ENCODE measurements around the gene LSS. TPM values are rescaled to one million over a fixed set of nuclear protein-coding genes. Genes with fewer than 3 reads are reported as not detected.

LSS gene
- total RNA-seq, 1 experiment from 2014 or later: 121 TPM

DNA sequence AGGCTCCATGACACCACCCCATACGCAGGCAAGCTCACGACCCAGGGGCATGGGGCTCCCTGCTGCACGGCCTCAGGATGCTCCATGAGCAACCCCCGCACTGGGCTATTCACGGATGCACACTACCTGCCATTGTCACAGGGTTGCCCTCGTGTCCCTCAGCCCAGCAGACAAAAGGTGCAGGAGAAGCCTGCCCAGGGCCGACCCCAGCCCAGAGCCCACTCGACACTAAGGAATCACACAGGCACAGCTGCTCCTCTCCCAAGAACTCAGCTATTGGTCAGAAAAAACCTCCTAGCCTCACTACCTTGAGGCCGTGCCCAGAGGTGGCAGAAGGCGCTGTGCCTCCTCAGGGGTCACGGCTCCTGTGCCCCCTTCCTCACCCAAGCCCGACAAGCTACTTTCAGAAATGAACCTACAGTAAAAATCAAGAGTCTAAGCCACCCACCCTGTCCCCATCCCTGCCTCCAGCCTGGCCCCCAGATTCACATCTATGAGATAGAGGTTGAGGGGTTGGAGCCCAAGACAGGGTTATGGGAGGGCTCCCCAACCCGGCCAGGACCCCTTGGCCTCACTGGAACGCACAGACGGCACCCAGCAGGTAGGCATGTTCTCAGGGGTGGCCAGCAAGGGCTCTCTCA is 38.0 kb downstream of the LSS start:
- H3K27me3 ChIP-seq (replicated peaks; ENCODE audit: control insufficient read depth, insufficient read depth, low read length): no peaks in the 10 kb centered on the region
- no peaks in the 10 kb centered on the region for H3K9me3 Mint-ChIP-seq (ENCODE audit: unreplicated experiment)
- TF ChIP-seq, protein P1, sequence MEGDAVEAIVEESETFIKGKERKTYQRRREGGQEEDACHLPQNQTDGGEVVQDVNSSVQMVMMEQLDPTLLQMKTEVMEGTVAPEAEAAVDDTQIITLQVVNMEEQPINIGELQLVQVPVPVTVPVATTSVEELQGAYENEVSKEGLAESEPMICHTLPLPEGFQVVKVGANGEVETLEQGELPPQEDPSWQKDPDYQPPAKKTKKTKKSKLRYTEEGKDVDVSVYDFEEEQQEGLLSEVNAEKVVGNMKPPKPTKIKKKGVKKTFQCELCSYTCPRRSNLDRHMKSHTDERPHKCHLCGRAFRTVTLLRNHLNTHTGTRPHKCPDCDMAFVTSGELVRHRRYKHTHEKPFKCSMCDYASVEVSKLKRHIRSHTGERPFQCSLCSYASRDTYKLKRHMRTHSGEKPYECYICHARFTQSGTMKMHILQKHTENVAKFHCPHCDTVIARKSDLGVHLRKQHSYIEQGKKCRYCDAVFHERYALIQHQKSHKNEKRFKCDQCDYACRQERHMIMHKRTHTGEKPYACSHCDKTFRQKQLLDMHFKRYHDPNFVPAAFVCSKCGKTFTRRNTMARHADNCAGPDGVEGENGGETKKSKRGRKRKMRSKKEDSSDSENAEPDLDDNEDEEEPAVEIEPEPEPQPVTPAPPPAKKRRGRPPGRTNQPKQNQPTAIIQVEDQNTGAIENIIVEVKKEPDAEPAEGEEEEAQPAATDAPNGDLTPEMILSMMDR (IDR thresholded peaks at IDR 0.05; ENCODE audit: insufficient read depth in 1 of 2, low read depth in 1 of 2, low read length in 1 of 2, severe bottlenecking in 1 of 2, unreplicated experiment in 1 of 2): no peak
- H3K4me1 ChIP-seq: peaks cover 11% of the 10 kb centered on the region
- POLR2A ChIA-PET: no interaction called here
- DNase-seq: no peak
- H3K27ac Mint-ChIP-seq (ENCODE audit: unreplicated experiment): no peak overlapping the region
- CTCF ChIA-PET: interaction anchor here (0.8 kb wide), 1 partner anchor 47 kb away, joined by 3 read pairs; no protein-coding TSS in a partner anchor
- H3K4me3 ChIP-seq (ENCODE audit: low read depth, low read length): no peak overlapping the region
- H3K36me3 Mint-ChIP-seq (ENCODE audit: insufficient read depth, unreplicated experiment): peaks cover 55% of the 10 kb centered on the region
- H3K9me3 ChIP-seq: no peaks in the 10 kb centered on the region
- no peaks in the 10 kb centered on the region for H3K27me3 Mint-ChIP-seq (ENCODE audit: insufficient read depth, unreplicated experiment)
- H3K4me3 Mint-ChIP-seq (ENCODE audit: unreplicated experiment): no peak overlapping the region
- H3K4me1 Mint-ChIP-seq (ENCODE audit: low read depth, unreplicated experiment): peaks cover 21% of the 10 kb centered on the region
- H3K36me3 ChIP-seq (ENCODE audit: control insufficient read depth, insufficient read depth, low read length): peaks cover 7% of the 10 kb centered on the region
- TSS peak; percentile 58 for BruUV-seq (replicated peaks)
- intact Hi-C loops (cut with micrococcal nuclease; ENCODE audit: unreplicated experiment): no loop called here

- H3K27ac Mint-ChIP-seq (ENCODE audit: unreplicated experiment): no peak overlapping the region
- no peak for DNase-seq
- CTCF ChIA-PET: interaction anchor here (0.8 kb wide), 1 partner anchor 47 kb away, joined by 3 read pairs; no protein-coding TSS in a partner anchor
- intact Hi-C loops (cut with micrococcal nuclease; ENCODE audit: unreplicated experiment): no loop called here
- Histone ChIP-seq H3K36me3 (ENCODE audit: control insufficient read depth, insufficient read depth, low read length) (peaks cover 7% of the 10 kb centered on the region), H3K4me1 (peaks cover 11% of the 10 kb centered on the region), H3K9me3 (no peaks in the 10 kb centered on the region), H3K27me3 (replicated peaks; ENCODE audit: control insufficient read depth, insufficient read depth, low read length) (no peaks in the 10 kb centered on the region), H3K4me3 (ENCODE audit: low read depth, low read length) (no peak overlapping the region)
- H3K9me3 Mint-ChIP-seq (ENCODE audit: unreplicated experiment): no peaks in the 10 kb centered on the region
- H3K36me3 Mint-ChIP-seq (ENCODE audit: insufficient read depth, unreplicated experiment): peaks cover 55% of the 10 kb centered on the region
- POLR2A ChIA-PET: no interaction called here
- H3K4me3 Mint-ChIP-seq (ENCODE audit: unreplicated experiment): no peak overlapping the region
- peaks cover 21% of the 10 kb centered on the region for H3K4me1 Mint-ChIP-seq (ENCODE audit: low read depth, unreplicated experiment)
- H3K27me3 Mint-ChIP-seq (ENCODE audit: insufficient read depth, unreplicated experiment): no peaks in the 10 kb centered on the region
- BruUV-seq (replicated peaks): no TSS peak
- TF ChIP-seq, protein P1 (IDR thresholded peaks at IDR 0.05; ENCODE audit: insufficient read depth in 1 of 2, low read depth in 1 of 2, low read length in 1 of 2, severe bottlenecking in 1 of 2, unreplicated experiment in 1 of 2): no peak
These were observed 38.5 kb downstream of the LSS start for GRCh38 chr21:46189959-46190490.

DNA sequence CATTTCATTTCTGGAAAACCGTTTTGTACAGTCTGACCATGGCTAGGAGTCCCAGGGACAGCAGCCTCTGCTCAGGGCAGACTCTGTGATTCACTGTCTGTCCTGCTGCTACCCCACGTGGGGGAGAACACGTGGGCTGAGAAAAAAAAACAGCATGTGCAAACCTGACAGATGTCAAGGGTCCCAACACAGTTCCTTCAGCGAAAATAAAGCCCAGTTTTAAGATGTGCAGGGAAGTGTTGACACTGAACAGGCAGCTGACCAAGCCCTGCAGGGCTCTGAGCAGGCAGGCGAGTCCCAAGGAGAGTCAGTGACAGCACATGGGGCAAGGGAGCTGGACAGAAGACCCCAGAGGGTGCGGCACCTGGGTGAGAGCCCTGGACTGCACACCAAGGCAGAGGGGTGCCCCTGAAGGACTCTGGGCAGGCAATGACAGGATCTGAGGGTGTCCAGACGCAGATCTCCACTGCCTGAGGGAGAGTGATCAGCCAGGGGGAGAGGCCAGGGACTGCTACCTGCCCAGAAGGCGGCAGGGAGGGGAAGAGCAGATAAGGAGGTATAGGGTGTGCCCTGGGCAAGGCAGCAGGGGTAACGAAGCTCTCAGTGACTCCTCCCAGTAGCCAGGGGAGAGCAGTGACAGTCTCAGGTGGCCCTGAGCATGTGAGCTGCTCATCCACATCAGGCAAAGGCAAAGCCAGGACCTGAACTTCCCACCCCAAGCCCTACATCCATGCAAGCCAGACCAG is 39.2 kb downstream of the LSS start:
- H3K4me3 ChIP-seq (ENCODE audit: low read depth, low read length): no peak overlapping the region
- ChIA-PET POLR2A (no interaction called here), CTCF (interaction anchor here (0.8 kb wide), 1 partner anchor 46 kb away, joined by 3 read pairs; no protein-coding TSS in a partner anchor)
- peak overlapping the region; percentile 72 for H3K27ac Mint-ChIP-seq (ENCODE audit: unreplicated experiment)
- no peak overlapping the region for H3K4me3 Mint-ChIP-seq (ENCODE audit: unreplicated experiment)
- peaks cover 53% of the 10 kb centered on the region for H3K36me3 Mint-ChIP-seq (ENCODE audit: insufficient read depth, unreplicated experiment)
- peaks cover 5% of the 10 kb centered on the region for H3K36me3 ChIP-seq (ENCODE audit: control insufficient read depth, insufficient read depth, low read length)
- H3K4me1 Mint-ChIP-seq (ENCODE audit: low read depth, unreplicated experiment): peaks cover 25% of the 10 kb centered on the region
- TF ChIP-seq, protein P1 (IDR thresholded peaks at IDR 0.05; ENCODE audit: insufficient read depth in 1 of 2, low read depth in 1 of 2, low read length in 1 of 2, severe bottlenecking in 1 of 2, unreplicated experiment in 1 of 2): no peak
- no peaks in the 10 kb centered on the region for H3K9me3 Mint-ChIP-seq (ENCODE audit: unreplicated experiment)
- peaks cover 11% of the 10 kb centered on the region for H3K4me1 ChIP-seq
- no peaks in the 10 kb centered on the region for H3K9me3 ChIP-seq
- no TSS peak for BruUV-seq (replicated peaks)
- intact Hi-C loops (cut with micrococcal nuclease; ENCODE audit: unreplicated experiment): no loop called here
- DNase-seq: no peak
- no peaks in the 10 kb centered on the region for H3K27me3 Mint-ChIP-seq (ENCODE audit: insufficient read depth, unreplicated experiment)
- no peaks in the 10 kb centered on the region for H3K27me3 ChIP-seq (replicated peaks; ENCODE audit: control insufficient read depth, insufficient read depth, low read length)
